Fibroblast of skin of left biceps (primary cell): ENCODE results near the gene CSAG2.
"Not testable (repeated sequence)": the region's sequence is repeated elsewhere in the genome, so short reads cannot be mapped to it uniquely, and the experiment has no call there.

Experiments used
- DNase-seq, 2 experiments: peaks; one replicate each; pipeline ENCODE4 v3.0.0-alpha.2; 2013; ENCODE audit warnings: low read depth in 2 of 2

Gene CSAG2, protein sequence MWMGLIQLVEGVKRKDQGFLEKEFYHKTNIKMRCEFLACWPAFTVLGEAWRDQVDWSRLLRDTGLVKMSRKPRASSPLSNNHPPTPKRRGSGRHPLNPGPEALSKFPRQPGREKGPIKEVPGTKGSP

DNA sequence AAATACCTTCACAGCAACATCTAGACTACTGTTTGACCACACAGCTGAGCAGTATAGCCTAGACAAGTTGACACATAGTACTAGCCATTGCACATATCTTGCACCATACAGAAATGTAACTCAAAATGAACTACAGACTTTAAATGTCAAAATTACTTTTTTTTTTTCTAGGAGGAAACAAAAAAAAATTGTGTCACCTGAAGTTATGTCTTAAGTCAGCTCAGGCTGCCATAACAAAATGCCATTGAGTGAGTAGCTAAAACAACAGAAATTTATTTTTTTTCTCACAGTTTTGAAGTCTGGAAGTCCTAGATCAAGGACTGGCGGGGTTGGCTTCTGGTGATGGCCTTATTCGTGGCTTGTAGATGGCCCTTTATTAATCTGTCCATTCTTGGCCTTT lies at the start of gene CSAG2:
TSS of gene CSAG2 (minus strand) at position 101 of the 400 bp plus-strand sequence. CDS start 161 bp downstream, outside the sequence.
- DNase-seq: not testable (repeated sequence)

DNA sequence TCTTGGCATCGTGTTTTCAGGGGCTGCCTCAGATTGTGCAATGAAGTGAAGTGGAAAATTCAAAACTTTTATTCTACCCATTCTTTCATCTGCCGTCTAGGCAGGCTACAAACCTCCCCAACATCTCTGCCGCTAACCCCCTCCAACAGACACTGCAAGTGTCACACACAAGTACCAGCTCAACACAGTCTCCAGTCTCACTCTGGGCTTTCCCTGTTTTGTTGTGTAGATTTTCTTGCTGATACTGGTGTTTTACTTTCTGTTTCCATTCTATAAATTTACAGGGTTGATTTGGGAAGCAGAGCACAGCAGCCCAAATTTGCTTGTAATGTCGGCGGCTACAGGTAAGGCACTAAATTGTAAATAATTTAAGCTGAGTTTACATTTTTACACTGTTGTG lies 45.8 kb upstream of the CSAG2 start:
- not testable (repeated sequence) for DNase-seq

- not testable (repeated sequence) for DNase-seq
These were observed 44.9 kb upstream of the CSAG2 start, which contains the start of gene MAGEA2 for GRCh38 chrX:152753686-152754650. MAGEA2 (minus strand) TSS chrX:152753842; CDS start chrX:152751363, 2,479 bp downstream.

DNA sequence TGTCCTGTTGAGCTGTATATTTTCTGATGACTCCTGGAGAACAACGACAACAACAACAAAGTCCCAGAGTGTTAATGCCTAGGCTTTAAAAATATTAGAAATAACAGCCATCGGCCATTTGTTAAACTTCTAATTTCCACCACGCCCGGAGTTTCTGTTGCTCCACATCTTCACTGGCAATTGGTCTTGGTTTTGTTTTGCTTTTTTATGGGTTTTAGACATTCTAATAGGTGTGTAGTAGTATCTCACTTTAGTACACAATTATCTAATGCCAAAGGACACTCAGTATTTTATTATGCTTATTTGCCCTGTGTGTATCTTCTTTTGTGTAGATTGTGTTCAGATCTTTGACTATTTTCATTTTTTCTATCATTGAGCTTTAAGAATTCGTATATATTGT lies 29.5 kb upstream of the CSAG2 start:
- DNase-seq: no peak

GRCh38 chrX:152736528-152736927 lies 27.5 kb upstream of the CSAG2 start:
- DNase-seq: not testable (repeated sequence)

- DNase-seq: no peak
These were observed 26.9 kb upstream of the CSAG2 start for GRCh38 chrX:152735860-152736511.

DNA sequence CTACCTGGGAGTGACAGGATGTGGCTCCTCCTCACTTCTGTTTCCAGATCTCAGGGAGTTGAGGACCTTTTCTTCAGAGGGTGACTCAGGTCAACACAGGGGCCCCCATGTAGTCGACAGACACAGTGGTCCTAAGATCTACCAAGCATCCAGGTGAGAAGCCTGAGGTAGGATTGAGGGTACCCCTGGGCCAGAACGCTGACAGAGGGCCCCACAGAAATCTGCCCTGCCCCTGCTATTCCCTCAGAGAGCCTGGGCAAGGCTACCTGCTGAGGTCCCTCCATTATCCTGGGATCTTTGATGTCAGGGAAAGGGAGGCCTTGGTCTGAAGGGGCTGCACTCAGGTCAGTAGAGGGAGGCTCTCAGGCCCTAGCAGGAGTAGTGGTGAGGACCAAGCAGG lies 26.0 kb upstream of the CSAG2 start:
- no peak for DNase-seq

GRCh38 chrX:152734143-152734858 lies 25.2 kb upstream of the CSAG2 start:
- DNase-seq: not testable (repeated sequence)

DNA sequence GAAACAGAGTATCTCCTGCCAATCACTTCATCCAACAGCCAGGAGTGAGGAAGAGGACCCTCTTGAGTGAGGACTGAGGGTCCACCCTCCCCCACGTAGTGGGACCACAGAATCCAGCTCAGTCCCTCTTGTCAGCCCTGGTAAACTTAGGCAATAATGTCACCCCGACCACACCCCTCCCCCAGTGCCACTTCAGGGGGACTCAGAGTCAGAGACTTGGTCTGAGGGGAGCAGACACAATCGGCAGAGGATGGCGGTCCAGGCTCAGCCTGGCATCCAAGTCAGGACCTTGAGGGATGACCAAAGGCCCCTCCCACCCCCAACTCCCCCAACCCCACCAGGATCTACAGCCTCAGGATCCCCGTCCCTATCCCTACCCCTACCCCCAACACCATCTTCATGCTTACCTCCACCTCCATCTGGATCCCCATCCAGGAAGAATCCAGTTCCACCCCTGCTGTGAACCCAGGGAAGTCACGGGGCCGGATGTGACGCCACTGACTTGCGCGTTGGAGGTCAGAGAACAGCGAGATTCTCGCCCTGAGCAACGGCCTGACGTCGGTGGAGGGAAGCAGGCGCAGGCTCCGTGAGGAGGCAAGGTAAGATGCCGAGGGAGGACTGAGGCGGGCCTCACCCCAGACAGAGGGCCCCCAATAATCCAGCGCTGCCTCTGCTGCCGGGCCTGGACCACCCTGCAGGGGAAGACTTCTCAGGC lies 24.3 kb upstream of the CSAG2 start, which contains the start of the genes CSAG1 and MAGEA12:
TSS of gene CSAG1 (minus strand) at position 461 of the 715 bp plus-strand sequence. CDS start 1,261 bp downstream, outside the sequence.
TSS of gene MAGEA12 (plus strand) at position 497 of the 715 bp plus-strand sequence. CDS start 2,405 bp downstream, outside the sequence.
- no peak for DNase-seq

GRCh38 chrX:152725409-152725808 lies 16.3 kb upstream of the CSAG2 start:
- DNase-seq: no peak

GRCh38 chrX:152713815-152714787 lies 5.0 kb upstream of the CSAG2 start, which contains the start of gene MAGEA2B:
MAGEA2B (plus strand) TSS chrX:152714628; CDS start chrX:152717107, 2,479 bp downstream.
- DNase-seq: not testable (repeated sequence)

GRCh38 chrX:152713195-152713594 lies 4.1 kb upstream of the CSAG2 start:
- DNase-seq: not testable (repeated sequence)

DNA sequence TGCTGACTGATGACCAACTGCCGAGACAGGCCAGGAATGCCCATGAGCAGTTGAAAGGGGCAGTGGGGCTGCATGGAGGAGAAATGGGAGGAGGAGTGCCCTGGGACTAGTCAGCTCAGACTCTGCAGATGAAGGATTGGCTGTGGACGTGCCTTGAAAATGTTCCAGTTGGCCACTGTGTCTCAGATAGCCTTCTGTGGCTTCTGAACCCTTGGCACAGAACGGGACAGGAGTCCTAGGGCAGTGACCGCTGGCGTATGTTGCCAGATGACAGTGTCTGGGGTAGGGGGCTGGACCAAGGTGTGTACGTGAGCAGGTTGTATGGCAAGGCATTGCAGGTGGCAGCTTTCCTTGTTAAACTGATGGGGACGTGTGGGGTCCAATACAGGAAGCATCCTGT lies 2.6 kb downstream of the CSAG2 start:
- not testable (repeated sequence) for DNase-seq

DNA sequence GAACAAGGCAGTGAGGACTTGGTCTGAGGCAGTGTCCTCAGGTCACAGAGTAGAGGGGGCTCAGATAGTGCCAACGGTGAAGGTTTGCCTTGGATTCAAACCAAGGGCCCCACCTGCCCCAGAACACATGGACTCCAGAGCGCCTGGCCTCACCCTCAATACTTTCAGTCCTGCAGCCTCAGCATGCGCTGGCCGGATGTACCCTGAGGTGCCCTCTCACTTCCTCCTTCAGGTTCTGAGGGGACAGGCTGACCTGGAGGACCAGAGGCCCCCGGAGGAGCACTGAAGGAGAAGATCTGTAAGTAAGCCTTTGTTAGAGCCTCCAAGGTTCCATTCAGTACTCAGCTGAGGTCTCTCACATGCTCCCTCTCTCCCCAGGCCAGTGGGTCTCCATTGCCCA lies 8.7 kb downstream of the CSAG2 start:
- not testable (repeated sequence) for DNase-seq

- not testable (repeated sequence) for DNase-seq
These were observed 10.8 kb downstream of the CSAG2 start, which contains the start of gene MAGEA3 for GRCh38 chrX:152697952-152698931. MAGEA3 (plus strand) TSS chrX:152698794; CDS start chrX:152700833, 2,039 bp downstream.

DNA sequence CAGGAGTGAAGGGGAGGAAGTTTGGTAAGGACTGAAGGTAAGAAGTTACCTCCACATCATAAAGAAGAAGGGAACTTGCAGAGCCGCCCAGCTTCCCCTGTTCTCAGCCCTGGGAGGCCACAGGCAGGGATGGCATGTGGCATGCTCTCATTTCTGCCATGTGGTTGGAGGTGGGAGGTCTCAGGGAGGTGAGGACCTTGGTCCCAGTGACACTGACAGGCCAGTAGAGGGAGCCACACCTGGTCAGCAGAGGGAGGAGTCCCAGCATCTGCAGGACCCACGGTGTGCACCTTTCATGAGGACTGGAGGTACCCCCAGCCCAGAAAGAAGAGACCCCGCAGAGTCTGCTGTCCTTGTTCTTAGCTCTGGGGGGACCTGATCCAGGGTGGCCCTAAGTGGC lies 28.1 kb downstream of the CSAG2 start:
- DNase-seq: not testable (repeated sequence)

DNA sequence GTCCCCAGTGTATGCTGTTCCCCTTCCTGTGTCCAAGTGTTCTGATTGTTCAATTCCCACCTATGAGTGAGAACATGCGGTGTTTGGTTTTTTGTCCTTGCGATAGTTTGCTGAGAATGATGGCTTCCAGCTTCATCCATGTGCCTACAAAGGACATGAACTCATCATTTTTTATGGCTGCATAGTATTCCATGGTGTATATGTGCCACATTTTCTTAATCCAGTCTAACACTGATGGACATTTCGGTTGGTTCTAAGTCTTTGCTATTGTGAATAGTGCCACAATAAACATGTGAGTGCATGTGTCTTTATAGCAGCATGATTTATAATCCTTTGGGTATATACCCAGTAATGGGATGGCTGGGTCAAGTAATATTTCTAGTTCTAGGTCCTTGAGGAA lies 34.4 kb downstream of the CSAG2 start:
- not testable (repeated sequence) for DNase-seq

- no peak for DNase-seq
These were observed 34.9 kb downstream of the CSAG2 start for GRCh38 chrX:152674135-152674534.
